Spleen (tissue), 7 donors: ENCODE measurements around the gene UMPS.

ENCODE experiments used
- CTCF ChIP-seq, 11 experiments: fragments of 200-600 bp in 7 of 11; fragments of 450-650 bp in 4 of 11; sonication (generic) in 4 of 11; IDR thresholded peaks in 8 of 11; conservative IDR thresholded peaks in 3 of 11; 1 replicate in 7 of 11; 2 replicates in 4 of 11; pipeline versions ENCODE4 v1.4.0 to v1.8.0; 2016 to 2021; ENCODE audit warnings: antibody characterized with exemption in 11 of 11, inconsistent platforms in 4 of 11, mild to moderate bottlenecking in 1 of 11
- POLR2A ChIP-seq, 3 donors: fragments of 450-650 bp; IDR thresholded peaks; one replicate each; pipeline ENCODE4 v1.5.1; 2017; ENCODE audit warnings: antibody characterized with exemption in 3 of 3, mild to moderate bottlenecking in 1 of 3
- POLR2AphosphoS5 ChIP-seq, 3 donors: sonication (generic); formaldehyde crosslinking; IDR thresholded peaks; one replicate each; pipeline ENCODE4 v1.5.1; 2017; ENCODE audit warnings: antibody characterized with exemption in 3 of 3
- donor health status: DM: no; HTN: no; CAD: no; lungs with moderate emphysema.
- donor health status: DM: no; HTN: no; CAD: no.
- donor health status: DM: no; HTN: no; CAD: no.

GRCh38 chr3:124745756-124746155 lies 15.5 kb downstream of the UMPS start:
- TF ChIP-seq CTCF (IDR thresholded peaks at IDR 0.05 in 8 of 11, conservative IDR thresholded peaks at IDR 0.05 in 3 of 11) (no peak), POLR2A (IDR thresholded peaks at IDR 0.05) (no peak), POLR2AphosphoS5 (IDR thresholded peaks at IDR 0.05) (no peak)
